ENCODE measurements around the gene IZUMO1.
"Not testable (repeated sequence)": the region's sequence is repeated elsewhere in the genome, so short reads cannot be mapped to it uniquely, and the experiment has no call there.

Gene IZUMO1

GRCh38 chr19:48737360-48737998 is 9.2 kb downstream of the IZUMO1 start:
- no peak for DNase-seq (ENCODE audit: low read depth)

- DNase-seq (ENCODE audit: low read depth): no peak
Observed at GRCh38 chr19:48735031-48735615, 11.6 kb downstream of the IZUMO1 start.

GRCh38 chr19:48734625-48735024 is 12.1 kb downstream of the IZUMO1 start:
- no peak for DNase-seq (ENCODE audit: low read depth)

GRCh38 chr19:48731452-48731851 is 15.3 kb downstream of the IZUMO1 start:
- DNase-seq (ENCODE audit: low read depth): no peak

GRCh38 chr19:48728911-48729664 is 17.6 kb downstream of the IZUMO1 start:
- no peak for DNase-seq (ENCODE audit: low read depth)

GRCh38 chr19:48726556-48726955 is 20.2 kb downstream of the IZUMO1 start:
- no peak for DNase-seq (ENCODE audit: low read depth)

- DNase-seq (ENCODE audit: low read depth): no peak
Observed at GRCh38 chr19:48724796-48725753, 21.6 kb downstream of the IZUMO1 start.

- DNase-seq (ENCODE audit: low read depth): no peak
Observed at GRCh38 chr19:48722196-48722708, 24.5 kb downstream of the IZUMO1 start.

GRCh38 chr19:48720613-48721296 is 26.0 kb downstream of the IZUMO1 start:
- DNase-seq (ENCODE audit: low read depth): peak; percentile 82

GRCh38 chr19:48720251-48720612 is 26.5 kb downstream of the IZUMO1 start:
- DNase-seq (ENCODE audit: low read depth): no peak

- no peak for DNase-seq (ENCODE audit: low read depth)
Observed at GRCh38 chr19:48719263-48720171, 27.2 kb downstream of the IZUMO1 start, which contains the start of gene MAMSTR. MAMSTR (minus strand) TSS chr19:48719725; CDS start chr19:48719031, 694 bp downstream.

GRCh38 chr19:48718711-48719231 is 27.9 kb downstream of the IZUMO1 start:
- no peak for DNase-seq (ENCODE audit: low read depth)

GRCh38 chr19:48718106-48718505 is 28.6 kb downstream of the IZUMO1 start:
- not testable (repeated sequence) for DNase-seq (ENCODE audit: low read depth)

- DNase-seq (ENCODE audit: low read depth): no peak
Observed at GRCh38 chr19:48716562-48717291, 30.0 kb downstream of the IZUMO1 start.

- no peak for DNase-seq (ENCODE audit: low read depth)
Observed at GRCh38 chr19:48715681-48716171, 31.0 kb downstream of the IZUMO1 start.

GRCh38 chr19:48714759-48715675 is 31.7 kb downstream of the IZUMO1 start:
- no peak for DNase-seq (ENCODE audit: low read depth)

- peak; percentile 92 for DNase-seq (ENCODE audit: low read depth)
Observed at GRCh38 chr19:48713864-48714755, 32.6 kb downstream of the IZUMO1 start.

All from stimulated activated CD8-positive, alpha-beta memory T cell treated with anti-CD3 and anti-CD28 coated beads, Interleukin-12 subunit alpha, Interleukin-12 subunit beta, amount 100 ng/mL, for 1 hour (primary cell).